Sigmoid colon (tissue), 7 donors: ENCODE results near the gene RNASET2. TPM values are rescaled to one million over a fixed set of nuclear protein-coding genes. Genes with fewer than 3 reads are reported as not detected.

Experiments
- DNase-seq: peaks from one replicate; pipeline ENCODE4 v3.0.0-alpha.2; 2019
- H3K27ac ChIP-seq, 4 donors: fragments of 200-600 bp; sonication (generic); one replicate each; pipeline ENCODE4 v1.5.1; 2016 to 2019; ENCODE audit warnings: mild to moderate bottlenecking in 1 of 4
- H3K27me3 ChIP-seq, 3 donors: fragments of 200-600 bp; sonication (generic); one replicate each; pipeline ENCODE4 v1.5.1; 2019; ENCODE audit warnings: mild to moderate bottlenecking in 1 of 3
- H3K36me3 ChIP-seq, 4 donors: fragments of 200-600 bp; sonication (generic); one replicate each; pipeline ENCODE4 v1.5.1; 2016 to 2019
- H3K4me1 ChIP-seq, 4 donors: fragments of 200-600 bp; sonication (generic); one replicate each; pipeline ENCODE4 v1.5.1; 2017 to 2019
- H3K4me3 ChIP-seq, 4 donors: fragments of 200-600 bp; sonication (generic); one replicate each; pipeline ENCODE4 v1.5.1; 2017 to 2019; ENCODE audit warnings: mild to moderate bottlenecking in 2 of 4, moderate library complexity in 1 of 4
- H3K9me3 ChIP-seq, 4 donors: fragments of 200-600 bp in 3 of 4; sonication (generic) in 3 of 4; one replicate each; pipeline versions ENCODE4 v1.5.1 to v1.6.1; 2013 to 2019
- EP300 ChIP-seq, 4 donors: sonication (generic); formaldehyde crosslinking; IDR thresholded peaks; one replicate each; pipeline ENCODE4 v1.6.1; 2017; ENCODE audit warnings: antibody characterized with exemption in 4 of 4
- POLR2A ChIP-seq, 2 donors: fragments of 450-650 bp; IDR thresholded peaks; one replicate each; pipeline ENCODE4 v1.6.1; 2016; ENCODE audit warnings: antibody characterized with exemption in 2 of 2, mild to moderate bottlenecking in 2 of 2, moderate library complexity in 2 of 2
- POLR2AphosphoS5 ChIP-seq, 4 donors: sonication (generic); formaldehyde crosslinking; IDR thresholded peaks; one replicate each; pipeline ENCODE4 v1.6.1; 2017; ENCODE audit warnings: antibody characterized with exemption in 4 of 4
- WGBS, 2 donors: extraction: QIAGEN DNeasy Blood & Tissue Kit; methylation state at CpG; one replicate each; pipeline ENCODE4 v1.1.7; 2013; 5-methylcytosine and 5-hydroxymethylcytosine counted together
- intact Hi-C: fragments of 100-400 bp; cut with DNase I; formaldehyde crosslinking; loops from one replicate; pipeline ENCODE4 v1.15.1; 2023
- polyA plus RNA-seq, 3 donors: library from polyadenylated mRNA; stranded (reverse); fragments of 200-250 nt; gene quantifications; one replicate each; pipeline ENCODE4 v1.2.3, GENCODE V29; 2013
- small RNA-seq, 3 donors: library from RNA; depleted of rRNA; stranded (forward); fragments of <200 nt; gene quantifications; one replicate each; pipeline ENCODE3, GENCODE V24; 2016
- total RNA-seq, 4 donors: library from RNA; depleted of rRNA; stranded (reverse); fragments of >200 nt; gene quantifications; one replicate each; pipeline ENCODE4 v1.1.0, GENCODE V29; 2016
- TF ChIP-seq, protein P1 (sequence below), 4 experiments: fragments of 450-650 bp in 3 of 4; fragments of 200-600 bp in 1 of 4; IDR thresholded peaks; one replicate each; pipeline ENCODE4 v1.5.1; 2016 to 2019; ENCODE audit warnings: antibody characterized with exemption in 4 of 4, mild to moderate bottlenecking in 3 of 4, moderate library complexity in 2 of 4
- donor health status: healthy with polysubstance abuse.
- donor health status: Bipolar disorder and iron deficiency.
- donor health status: healthy.

Gene RNASET2
- total and polyA plus RNA-seq, 7 donors = 35.4 to 83.9 (median 43.9) TPM

DNA sequence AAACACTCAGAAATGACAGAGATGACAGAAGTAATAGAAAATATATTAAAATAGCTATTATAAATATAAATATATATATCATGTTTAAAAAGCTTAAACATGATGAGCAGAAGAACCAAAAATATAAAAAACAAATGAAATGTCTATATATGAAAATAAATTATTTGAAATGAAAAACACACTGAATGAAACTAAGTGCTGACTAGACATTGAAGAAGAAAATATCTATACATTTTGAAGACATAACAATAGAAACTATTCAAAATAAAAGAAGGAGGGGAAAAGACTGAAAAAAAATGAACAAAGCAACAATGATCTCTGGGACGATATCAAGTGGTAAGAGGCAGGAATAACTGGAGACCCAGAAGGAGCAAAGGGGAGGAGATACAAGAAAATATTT, 76.8 kb downstream of the RNASET2 start:
- Histone ChIP-seq H3K4me3 (no peak overlapping the region), H3K27me3 (no peaks in the 10 kb centered on the region), H3K36me3 (no peaks in the 10 kb centered on the region), H3K27ac (no peak overlapping the region), H3K4me1 (no peaks in the 10 kb centered on the region), H3K9me3 (peaks cover 0 to 3% (median 0%) of the 10 kb centered on the region in 4 donors)
- TF ChIP-seq POLR2A (IDR thresholded peaks at IDR 0.05) (no peak), POLR2AphosphoS5 (IDR thresholded peaks at IDR 0.05) (no peak), EP300 (IDR thresholded peaks at IDR 0.05) (no peak)
- TF ChIP-seq, protein P1, sequence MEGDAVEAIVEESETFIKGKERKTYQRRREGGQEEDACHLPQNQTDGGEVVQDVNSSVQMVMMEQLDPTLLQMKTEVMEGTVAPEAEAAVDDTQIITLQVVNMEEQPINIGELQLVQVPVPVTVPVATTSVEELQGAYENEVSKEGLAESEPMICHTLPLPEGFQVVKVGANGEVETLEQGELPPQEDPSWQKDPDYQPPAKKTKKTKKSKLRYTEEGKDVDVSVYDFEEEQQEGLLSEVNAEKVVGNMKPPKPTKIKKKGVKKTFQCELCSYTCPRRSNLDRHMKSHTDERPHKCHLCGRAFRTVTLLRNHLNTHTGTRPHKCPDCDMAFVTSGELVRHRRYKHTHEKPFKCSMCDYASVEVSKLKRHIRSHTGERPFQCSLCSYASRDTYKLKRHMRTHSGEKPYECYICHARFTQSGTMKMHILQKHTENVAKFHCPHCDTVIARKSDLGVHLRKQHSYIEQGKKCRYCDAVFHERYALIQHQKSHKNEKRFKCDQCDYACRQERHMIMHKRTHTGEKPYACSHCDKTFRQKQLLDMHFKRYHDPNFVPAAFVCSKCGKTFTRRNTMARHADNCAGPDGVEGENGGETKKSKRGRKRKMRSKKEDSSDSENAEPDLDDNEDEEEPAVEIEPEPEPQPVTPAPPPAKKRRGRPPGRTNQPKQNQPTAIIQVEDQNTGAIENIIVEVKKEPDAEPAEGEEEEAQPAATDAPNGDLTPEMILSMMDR (IDR thresholded peaks at IDR 0.05) = no peak
- DNase-seq = no peak
- intact Hi-C loops = no loop called here
- 95% methylated on average over 1 of the region's 1 CpG for WGBS, 2 donors

Small RNAs within 50 kb of the gene (small RNA-seq; reads per million reads assigned to genes)
- 0 reads per million in 3 donors for gene MIR3939

Other genes starting within 250 kb of the RNASET2 start
- 10 to 100 TPM; 12.8 to 18.0 (median 15.2) TPM for gene CEP43, start 42.8 kb upstream of the RNASET2 start, total RNA-seq
- gene CEP43, start 42.8 kb upstream of the RNASET2 start, polyA plus RNA-seq = 10 to 100 TPM in 2 of 3 donors, 1 to 10 TPM in 1; 6.6 to 19.7 (median 13.7) TPM
- gene CCR6, start 166.5 kb upstream of the RNASET2 start, total RNA-seq = not detected
- 1 to 10 TPM in 1 of 3 donors, under 1 TPM in 1, not detected in 1; 0.46 to 7.7 TPM for gene CCR6, start 166.5 kb upstream of the RNASET2 start, polyA plus RNA-seq
- gene GPR31, start 201.4 kb upstream of the RNASET2 start, total RNA-seq = not detected
- under 1 TPM in 1 of 3 donors, not detected in 2; 0.28 TPM for gene GPR31, start 201.4 kb upstream of the RNASET2 start, polyA plus RNA-seq